Hypothalamus (tissue), 51 donors: ENCODE measurements around the gene KRTAP19-8.

ENCODE experiments used
- DNase-seq, 51 donors: peaks; one replicate each; lab custom pipeline; 2025; lab: John Stamatoyannopoulos, UW

KRTAP19-8 gene, protein sequence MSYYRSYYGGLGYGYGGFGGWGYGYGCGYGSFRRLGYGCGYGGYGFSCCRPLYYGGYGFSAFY

DNA sequence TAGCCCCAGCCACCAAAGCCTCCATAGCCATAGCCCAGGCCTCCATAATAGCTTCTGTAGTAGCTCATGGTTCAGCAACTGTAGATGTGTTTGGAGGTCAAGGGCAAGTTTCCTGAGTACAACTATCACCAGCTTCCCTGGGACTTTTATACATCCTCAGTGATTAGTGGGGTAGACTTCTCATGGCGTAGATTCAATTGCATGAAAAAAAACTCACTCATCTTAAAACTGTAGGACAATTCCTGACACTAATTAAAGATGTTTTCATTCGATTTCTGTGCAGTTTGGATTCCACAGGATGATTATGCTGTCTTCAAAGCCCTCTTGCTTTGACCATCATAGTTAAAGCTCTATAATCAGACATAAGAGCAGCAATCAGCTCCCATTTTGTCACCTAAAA lies at the start of gene KRTAP19-8:
TSS of gene KRTAP19-8 (minus strand) at position 101 of the 400 bp plus-strand sequence. CDS start at position 68, 33 bp downstream.
- no peak for DNase-seq

DNA sequence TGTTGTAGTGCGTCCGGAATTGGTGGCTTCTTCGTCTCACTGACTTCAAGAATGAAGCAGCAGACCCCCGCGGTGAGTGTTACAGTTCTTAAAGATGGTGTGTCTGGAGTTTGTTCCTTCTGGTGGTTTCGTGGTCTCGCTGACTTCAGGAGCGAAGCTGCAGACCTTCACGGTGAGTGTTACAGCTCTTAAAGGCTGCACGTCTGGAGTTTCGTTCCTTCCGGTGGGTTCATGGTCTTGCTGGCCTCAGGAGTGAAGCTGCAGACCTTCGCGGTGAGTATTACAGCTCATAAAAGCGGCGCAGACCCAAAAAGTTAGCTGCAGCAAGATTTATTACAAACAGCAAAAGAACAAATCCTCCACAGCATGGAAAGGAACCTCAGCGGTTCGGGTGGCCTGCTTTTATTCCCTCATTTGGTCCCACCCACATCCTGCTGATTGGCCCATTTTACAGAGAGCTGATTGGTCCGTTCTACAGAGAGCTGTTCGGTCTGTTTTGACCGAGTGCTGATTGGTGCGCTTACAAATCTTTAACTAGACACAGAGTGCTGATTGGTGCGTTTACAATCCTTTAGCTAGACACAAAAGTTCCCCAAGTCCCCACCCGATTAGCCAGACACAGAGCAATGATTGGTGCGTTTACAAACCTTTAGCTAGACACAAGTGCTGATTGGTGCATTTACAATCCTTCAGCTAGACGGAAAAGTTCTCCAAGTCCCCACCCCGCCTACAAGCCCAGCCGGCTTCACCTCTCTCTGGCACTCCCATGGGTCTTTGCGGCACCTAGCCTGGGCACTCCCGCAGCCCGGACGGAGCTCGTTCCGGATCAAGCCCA lies 49.6 kb upstream of the KRTAP19-8 start:
- no peak for DNase-seq

DNA sequence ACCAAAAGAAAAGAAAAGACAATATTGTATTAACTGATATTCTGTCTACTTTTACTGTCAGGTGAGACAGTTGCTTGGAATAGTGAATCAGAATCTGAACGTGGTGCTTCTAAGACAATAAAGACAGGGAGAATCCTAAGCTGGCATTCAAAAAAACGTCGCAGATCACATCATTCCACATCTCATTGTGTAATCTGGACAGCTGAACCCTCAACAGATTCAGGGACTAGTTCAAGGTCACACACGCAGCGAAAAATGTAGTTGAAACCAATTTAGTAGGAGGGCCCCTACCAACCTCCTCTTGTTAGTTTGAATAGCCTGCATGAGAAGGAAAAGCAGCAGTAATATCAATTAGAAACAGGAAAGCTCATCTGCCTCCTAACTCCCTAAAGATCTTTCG lies 46.4 kb upstream of the KRTAP19-8 start:
- DNase-seq: no peak

DNA sequence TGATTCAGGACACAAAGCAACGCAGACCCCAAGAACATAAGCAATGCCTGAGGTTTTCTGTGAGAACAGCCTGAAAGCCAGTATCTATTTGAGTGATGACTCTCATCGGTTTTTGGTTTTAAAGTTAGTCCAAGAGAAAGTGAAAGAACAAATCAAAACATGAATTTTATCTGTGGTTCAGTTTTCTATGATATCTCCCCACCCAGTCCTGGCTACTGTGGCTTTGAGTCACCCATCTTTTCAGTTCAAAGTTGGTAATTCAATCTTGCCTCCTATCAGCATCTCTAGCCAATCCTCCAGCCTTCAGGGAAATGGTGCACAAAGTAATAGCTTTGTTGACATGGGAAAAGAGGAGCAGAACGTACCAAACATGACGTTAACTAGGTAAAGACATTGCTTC lies 40.5 kb upstream of the KRTAP19-8 start:
- no peak for DNase-seq

DNA sequence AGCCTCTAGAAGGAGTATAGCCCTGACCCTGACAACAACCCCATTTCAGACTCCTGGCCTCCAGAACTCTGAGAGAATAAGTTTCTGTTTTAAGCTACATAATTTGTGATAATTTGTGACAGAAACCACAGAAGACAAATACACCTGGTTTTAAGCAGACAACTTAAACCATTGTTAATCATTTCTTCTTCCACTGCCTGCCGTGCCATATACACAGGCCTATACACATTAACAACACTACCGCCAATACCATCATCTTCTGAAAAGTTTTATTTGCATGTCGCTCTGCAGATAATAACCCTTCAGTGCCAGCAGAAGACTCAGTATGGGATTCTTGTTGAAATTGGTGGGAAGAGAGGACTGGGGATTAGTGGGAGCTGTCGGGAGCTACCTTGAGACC lies 39.9 kb upstream of the KRTAP19-8 start:
- no peak for DNase-seq

DNA sequence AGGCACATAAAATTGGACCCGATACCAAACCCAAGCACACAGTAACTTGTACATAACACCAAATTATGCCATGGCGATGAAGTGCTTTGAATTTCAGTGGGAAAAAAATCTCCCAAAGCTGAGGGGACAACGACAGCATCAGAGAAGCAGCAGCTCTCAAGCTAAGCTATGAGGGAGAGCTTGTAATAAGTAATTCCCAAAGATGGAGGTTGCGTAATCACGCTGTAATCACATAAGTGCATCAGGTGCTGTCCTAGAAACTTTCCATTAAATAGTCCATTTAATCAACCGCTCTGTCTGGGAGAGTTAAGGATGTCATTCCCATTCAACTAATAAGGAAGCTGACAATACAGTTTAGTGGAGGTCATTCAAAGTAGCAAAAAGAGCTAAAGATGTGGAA lies 37.6 kb upstream of the KRTAP19-8 start:
- DNase-seq: no peak

DNA sequence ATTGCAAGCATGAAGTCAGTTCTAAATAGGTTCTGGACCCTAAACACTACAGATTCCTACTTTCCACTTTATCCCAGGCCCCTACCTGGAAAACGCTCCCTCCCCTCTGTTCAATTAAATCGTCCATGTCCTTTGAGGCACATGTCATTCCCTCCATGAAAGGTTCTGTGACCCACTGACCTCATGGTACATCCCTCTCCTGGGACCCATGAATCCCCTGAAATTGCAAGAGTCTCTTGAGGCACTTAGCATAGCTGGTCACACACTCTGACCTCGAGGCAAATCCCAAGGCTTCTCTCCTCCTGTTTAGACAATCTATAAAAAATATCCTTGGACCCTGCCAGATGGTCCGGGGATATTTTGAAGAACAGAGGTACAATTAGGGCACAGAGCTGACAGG lies 34.3 kb upstream of the KRTAP19-8 start:
- no peak for DNase-seq

DNA sequence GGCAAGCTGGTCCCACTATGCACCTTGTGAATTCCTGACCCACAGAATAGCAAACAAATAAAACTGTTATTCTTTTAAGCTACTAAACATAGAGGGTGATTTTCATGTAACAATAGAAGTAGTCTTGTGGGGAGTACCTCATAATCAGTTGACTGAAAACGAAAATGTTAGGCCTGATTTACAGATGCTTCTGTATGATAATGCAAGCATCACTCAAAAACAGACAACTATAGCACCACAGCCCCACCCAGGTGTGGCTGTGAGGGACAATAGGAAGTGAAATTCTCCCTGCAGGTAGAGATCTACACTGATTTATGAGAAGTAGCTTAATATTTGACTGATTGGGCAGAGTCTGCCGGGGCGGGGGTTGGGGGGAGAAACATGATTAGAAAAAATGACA lies 26.5 kb upstream of the KRTAP19-8 start:
- no peak for DNase-seq

DNA sequence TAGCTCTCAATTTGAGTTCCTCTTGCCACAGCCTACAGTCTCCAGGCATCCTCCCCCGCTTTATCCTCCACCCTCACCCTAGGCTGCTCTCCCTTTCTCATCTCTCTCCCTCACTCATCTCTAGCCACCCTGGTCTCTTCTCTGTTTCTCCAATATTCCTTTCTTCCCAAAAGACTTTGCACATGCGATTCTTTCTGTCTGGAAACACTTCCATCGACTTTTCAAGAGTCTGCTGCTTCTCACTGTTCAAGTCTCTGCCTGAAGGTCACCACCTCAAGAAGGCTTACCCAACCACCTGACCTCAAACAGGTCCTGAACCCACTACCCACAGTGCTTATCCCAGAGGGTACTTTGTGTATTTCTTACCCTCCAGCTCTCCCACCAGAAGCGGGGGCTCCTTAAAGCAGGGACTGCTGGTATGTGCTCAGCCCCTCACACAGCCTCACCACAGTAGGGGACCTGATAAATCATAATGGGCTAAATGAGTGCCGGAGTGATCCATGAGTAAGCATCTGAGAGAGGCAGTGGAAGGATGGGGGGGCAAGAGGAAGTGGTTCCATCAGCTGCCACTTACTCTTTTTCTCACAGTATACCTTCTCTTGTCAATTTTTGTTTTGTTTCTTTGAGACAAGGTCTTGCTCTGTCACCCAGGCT lies 14.3 kb upstream of the KRTAP19-8 start:
- DNase-seq: no peak

DNA sequence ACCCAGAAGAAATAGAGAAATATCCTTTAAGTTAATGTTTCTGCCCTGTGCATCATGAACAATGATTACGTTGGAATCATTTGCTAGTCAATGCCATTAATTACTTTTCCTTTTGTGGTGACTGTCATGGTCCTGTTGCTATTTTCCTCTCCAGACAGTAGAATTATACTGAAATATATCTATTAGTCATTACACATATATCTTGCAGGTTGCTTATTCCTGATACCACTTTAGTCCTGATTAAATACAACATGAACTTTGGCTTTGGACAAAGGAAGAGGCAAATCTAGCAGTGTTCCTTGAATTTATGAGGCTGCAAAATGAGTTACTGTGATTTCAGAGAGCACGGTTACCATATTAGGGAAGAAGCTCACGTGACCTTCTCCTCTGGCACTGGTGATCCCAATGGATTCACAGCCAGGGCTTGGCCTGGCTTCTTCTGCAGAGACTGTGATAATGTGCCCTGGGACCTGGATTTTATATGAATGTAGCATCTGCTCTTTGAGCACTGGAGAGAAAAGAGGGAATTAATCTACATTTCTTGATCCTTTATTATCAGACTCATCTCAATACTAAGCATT lies 12.4 kb upstream of the KRTAP19-8 start:
- no peak for DNase-seq

DNA sequence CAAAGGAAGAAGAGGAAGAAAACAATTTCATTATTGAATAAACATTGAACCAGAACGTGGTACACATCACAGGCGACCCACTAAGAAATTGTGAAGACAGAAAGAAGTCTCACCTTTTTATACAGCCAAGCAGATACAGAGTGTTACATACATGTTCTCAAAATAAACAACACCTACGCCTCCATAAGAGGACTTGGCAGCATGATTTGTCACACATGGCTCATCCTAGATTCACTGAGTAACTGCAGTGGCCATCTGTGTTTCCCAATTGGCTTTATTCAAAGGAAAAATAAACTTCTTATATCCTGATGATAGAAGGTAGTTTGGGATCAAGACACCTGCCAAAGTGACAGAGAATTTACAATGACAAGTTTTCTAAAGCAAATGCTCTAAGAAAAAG lies 7.6 kb upstream of the KRTAP19-8 start:
- DNase-seq: no peak

DNA sequence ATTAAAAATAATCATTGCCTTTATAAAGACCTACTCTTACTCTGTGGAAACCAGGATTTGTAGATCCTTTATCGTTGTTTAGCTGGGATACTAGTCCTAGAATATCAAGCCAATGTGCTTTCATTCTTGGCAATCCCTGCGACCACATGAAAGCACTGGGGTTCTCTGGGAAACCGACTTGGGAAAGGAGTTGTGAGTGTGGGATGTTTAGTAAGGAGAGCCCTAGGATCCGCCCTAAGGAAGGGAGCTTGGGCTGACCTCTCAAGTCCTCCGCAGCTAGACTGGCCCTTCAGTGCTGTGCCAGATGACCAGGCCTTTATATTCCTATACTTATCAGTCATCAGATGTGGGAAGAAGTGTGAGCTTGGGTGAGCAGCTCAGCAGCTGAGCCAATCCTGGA lies 5.2 kb upstream of the KRTAP19-8 start:
- DNase-seq: no peak

DNA sequence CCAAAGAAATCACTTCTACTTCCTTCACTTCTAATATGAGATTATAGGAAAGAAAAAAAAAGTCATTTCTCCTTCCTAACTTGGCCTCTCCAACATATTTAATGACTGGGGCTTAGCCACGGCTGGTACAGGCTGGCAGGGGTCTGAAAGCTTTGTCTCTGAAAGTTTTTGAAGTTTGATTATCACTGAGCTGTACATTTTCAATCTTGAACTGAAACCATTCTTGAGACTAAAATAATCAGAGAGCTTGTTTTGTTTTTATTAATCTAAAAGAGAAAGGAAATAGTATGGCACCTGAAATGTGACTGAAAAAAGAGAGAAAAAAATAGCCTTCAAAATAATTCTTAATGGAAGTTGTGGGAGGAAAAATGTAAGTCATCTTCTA lies 3.8 kb upstream of the KRTAP19-8 start:
- DNase-seq: no peak

DNA sequence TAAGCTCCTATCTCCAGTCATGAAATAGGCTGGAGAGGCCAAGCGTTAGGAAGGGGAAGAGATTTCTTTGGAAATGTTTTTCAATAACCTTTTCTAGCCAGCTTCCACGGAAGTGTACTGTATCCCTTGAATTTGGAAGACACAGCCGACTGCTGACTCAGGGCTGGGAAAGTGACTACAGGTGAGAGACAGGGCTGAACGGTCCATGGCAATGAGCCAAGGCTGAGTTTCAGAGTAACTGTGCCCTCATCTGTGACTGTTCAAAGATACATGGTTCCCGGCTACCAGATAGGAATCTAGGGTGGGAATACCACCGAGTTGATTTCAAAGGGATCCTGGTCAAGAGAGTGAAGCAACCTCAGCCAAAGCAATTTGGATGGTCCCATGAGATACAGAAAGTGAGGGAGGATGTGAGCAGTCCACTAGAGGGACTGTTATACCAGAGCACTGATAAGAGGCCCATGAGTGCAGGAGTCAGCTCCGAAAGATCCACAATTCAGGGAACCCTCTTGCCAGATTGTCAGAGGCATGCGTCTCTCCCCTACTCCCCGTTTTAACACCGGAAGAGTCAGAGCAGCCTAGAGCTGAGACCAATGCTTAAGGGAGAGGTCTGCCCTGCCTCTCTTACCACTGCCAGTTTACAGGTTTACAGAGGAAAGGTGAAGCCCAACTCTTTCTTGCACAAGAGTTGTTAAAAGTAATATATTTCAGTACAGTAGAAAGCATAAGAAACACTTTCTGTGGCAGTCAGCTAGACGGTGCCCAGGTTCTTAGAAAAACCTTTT lies 3.2 kb upstream of the KRTAP19-8 start:
- DNase-seq: no peak

DNA sequence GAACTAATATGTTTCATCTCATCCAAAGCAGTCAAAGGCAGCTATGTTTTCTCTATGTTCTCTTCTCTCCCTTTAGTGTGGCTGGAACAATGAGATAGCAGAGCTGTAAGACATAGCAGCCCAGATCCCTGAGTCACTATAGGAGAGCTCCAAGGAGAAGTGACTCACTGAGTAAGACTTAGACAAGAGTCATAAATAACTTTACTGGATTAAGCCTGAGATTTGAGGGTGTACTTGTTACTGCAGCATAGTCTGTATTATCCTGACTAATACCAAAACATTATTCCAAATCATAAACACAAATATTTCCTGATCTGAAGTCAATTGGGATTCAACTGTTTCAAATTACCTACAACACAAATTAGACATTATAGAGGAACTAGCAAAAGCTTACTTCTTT lies 3.9 kb downstream of the KRTAP19-8 start:
- DNase-seq: no peak

DNA sequence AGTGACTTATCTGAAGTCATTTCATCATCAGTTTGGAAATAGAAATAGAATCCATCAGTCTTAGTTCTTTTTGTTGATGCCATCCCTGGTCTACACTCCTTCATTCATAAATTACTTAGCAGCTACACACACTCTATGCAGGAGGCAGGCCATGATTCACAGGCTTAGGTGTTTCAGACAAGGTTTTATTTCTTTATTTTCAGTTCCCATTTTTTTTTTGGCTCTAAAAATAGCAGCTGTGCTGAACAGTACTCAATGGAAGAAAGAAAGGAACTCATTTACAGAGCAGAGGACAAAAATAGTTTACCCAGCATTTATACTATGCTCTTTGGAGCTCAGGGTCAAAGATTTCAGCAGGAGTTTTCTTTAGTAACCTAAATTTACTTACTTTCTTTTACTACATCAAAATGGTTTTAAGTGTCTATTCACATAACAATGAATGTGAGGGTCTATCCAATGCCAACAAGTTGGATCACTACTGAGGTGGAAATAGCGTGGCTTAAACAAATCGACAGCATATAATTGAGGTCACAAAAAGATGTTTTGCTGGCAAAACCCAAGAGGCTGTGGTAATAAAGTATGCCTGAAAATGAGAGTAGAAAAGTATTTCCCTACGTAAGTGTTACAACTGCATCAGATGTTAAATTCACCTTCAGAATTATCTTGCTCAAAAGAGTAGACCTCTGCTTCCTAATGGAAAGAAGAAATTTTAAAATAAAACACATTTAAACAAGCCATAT lies 7.7 kb downstream of the KRTAP19-8 start:
- DNase-seq: no peak

DNA sequence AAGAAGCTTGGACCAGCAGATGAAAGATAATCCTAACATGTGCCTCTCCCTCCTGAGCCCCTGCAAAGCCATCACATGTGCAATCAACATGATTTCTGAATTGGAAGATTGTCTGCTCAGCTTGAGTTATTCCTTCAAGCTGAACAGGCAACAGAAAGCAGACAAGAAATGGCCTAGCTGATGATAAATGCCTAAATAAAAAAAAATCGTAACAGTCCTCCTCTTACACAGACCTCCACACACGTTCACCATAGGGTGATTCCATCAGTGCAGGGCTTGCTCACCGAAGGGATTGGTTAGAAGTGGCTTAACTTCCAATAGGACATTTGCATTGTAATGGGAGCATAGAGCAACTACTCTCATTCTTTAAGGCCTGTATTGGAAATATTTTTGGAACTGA lies 14.6 kb downstream of the KRTAP19-8 start:
- no peak for DNase-seq

DNA sequence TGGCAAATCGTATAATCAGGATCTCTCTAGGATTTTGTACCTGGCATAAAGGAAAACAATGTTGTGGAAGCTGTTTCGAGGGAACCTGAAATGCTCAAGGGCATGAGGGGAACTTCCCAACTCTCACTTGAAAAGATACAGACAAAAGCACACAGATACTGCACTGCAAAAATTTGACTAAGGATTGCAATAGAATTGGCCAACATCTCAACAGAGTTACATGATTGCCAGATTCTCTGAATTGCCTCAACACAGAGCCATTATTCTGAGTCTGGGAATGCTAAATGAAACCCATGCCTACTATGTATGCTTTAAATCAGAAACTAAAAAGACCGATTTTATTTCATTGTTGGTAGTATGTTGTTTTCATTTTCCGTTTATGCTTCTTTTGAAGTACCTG lies 16.0 kb downstream of the KRTAP19-8 start:
- DNase-seq: peak in 1 of 51 donors; percentile 1

DNA sequence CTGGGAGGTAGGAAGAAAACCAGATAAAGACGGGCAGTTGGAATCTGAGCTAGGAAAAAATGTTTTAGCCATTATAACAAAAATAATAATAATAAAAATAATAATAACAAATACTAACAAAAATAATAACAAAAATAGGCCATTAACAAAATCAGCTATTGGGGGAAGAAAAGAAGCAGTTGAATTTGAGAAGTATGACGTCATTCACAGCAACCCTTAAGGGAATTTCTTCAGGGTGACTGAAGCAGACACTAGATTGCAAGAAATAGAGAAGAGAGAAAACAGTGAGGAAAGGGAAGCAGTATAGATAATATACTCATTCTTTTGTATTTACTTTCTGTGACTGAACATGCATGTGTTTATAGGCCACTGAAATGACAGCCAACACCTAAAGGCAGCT lies 20.0 kb downstream of the KRTAP19-8 start:
- no peak for DNase-seq

DNA sequence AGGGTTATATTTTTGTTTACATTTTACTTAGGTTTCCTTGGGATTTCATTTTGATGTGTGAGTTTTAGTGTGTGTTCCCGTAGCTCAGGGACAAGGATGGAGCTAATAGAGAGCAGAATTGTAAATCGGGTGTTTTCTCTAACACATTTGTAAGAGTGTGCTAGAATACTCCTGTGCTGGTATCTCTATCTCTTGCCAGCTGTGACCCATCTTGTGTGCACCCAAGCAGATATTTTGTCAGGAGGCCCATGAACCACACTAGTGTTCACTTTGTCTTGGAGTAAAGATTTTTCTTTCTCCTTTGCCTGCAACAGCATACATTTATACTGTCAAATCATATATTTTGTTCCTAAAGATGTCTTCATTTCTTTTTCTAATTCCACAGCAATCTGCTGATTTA lies 23.4 kb downstream of the KRTAP19-8 start:
- no peak for DNase-seq
